Left ventricle myocardium inferior (tissue), 1 donor: ENCODE measurements around the gene WRNIP1. TPM values are rescaled to one million over a fixed set of nuclear protein-coding genes. Genes with fewer than 3 reads are reported as not detected.

ENCODE experiments used
- DNase-seq: peaks from one replicate; pipeline ENCODE4 v3.0.0-alpha.2; 2020
- H3K27ac ChIP-seq: fragments of 200-600 bp; replicated peaks from 2 replicates; pipeline ENCODE4 v1.8.0; 2021
- H3K27me3 ChIP-seq: fragments of 200-600 bp; 2 replicates; pipeline ENCODE4 v1.8.0; 2021; ENCODE audit warnings: low read depth
- H3K36me3 ChIP-seq: fragments of 200-600 bp; 2 replicates; pipeline ENCODE4 v1.8.0; 2021
- H3K4me1 ChIP-seq: fragments of 200-600 bp; 2 replicates; pipeline ENCODE4 v1.8.0; 2021
- H3K4me3 ChIP-seq: fragments of 200-600 bp; 2 replicates; pipeline ENCODE4 v1.8.0; 2021; ENCODE audit warnings: mild to moderate bottlenecking, moderate library complexity
- H3K9me3 ChIP-seq: fragments of 200-600 bp; replicated peaks from 2 replicates; pipeline ENCODE4 v1.8.0; 2021
- CTCF ChIP-seq: fragments of 200-600 bp; IDR thresholded peaks from 2 replicates; pipeline ENCODE4 v1.8.0; 2021; ENCODE audit warnings: antibody characterized with exemption, mild to moderate bottlenecking, borderline replicate concordance
- intact Hi-C: fragments of 100-400 bp; cut with micrococcal nuclease; formaldehyde crosslinking; loops from one replicate; pipeline ENCODE4 v1.11.0; 2022
- total RNA-seq: library from RNA; stranded (reverse); fragmentation: NEBNext Ultra II Directional; extraction: Animal tissue kit (Norgen Biotek cat#: 25700); gene quantifications from one replicate; pipeline ENCODE4 v1.2.1, GENCODE V29; 2021
- donor health status: DM: no; HTN: yes; CAD: no; lungs with severe emphysema.

The WRNIP1 gene
- total RNA-seq, 1 donor from 2014 or later, result 39.4 TPM

DNA sequence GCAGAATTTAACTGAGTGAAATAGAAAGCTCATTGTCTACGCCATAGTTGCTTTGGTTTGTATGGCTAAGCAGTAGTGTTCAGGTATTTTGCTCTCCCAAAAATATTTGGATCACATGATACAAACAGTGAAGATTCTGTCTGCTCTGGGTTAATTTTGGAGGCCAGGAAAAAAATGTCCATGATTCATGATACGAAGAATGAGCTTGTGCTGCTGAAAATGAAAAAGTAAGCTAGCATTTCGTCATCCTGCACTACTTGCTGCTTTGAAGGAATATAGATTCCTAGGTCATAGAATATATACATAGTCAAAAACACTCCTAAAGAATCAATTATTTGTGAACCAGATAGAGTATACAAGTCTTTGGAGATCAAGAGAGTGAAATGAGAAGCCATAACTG is 8.3 kb downstream of the WRNIP1 start:
- H3K27me3 ChIP-seq, result no peaks in the 10 kb centered on the region
- DNase-seq, result no peak
- TF ChIP-seq CTCF, result no peak
- H3K4me3 ChIP-seq, result no peak overlapping the region
- H3K4me1 ChIP-seq, result peaks cover 93% of the 10 kb centered on the region
- peaks cover 15% of the 10 kb centered on the region for H3K36me3 ChIP-seq
- intact Hi-C loops, result no loop called here
- H3K9me3 ChIP-seq, result no peaks in the 10 kb centered on the region
- H3K27ac ChIP-seq, result no peak overlapping the region

GRCh38 chr6:2775003-2775402 is 9.8 kb downstream of the WRNIP1 start:
- Histone ChIP-seq H3K27me3 (no peaks in the 10 kb centered on the region), H3K4me1 (peaks cover 88% of the 10 kb centered on the region), H3K36me3 (peaks cover 29% of the 10 kb centered on the region), H3K9me3 (no peaks in the 10 kb centered on the region), H3K27ac (no peak overlapping the region), H3K4me3 (no peak overlapping the region)
- TF ChIP-seq CTCF, result no peak
- intact Hi-C loops, result no loop called here
- DNase-seq, result no peak

DNA sequence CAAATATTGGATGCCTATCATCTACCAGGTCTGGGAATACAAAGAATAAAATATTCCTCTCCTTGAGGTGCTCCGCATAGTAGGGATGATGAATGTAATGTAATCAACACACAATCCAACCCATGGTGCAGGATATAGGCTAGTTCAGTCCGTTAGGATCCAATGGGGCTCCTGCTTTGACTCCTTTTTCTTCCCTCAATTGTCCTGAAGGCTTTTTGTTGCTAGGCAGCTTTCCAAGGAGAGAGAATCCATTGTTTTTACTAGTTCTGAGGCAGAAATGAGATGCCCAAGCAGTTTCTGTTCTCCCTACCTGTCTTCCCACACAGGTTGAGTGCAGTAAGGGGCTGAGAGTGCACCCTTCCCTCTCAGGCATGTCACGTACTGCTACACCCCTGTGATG is 12.1 kb downstream of the WRNIP1 start:
- Histone ChIP-seq H3K36me3 (peaks cover 42% of the 10 kb centered on the region), H3K4me3 (no peak overlapping the region), H3K27me3 (no peaks in the 10 kb centered on the region), H3K27ac (no peak overlapping the region), H3K4me1 (peaks cover 86% of the 10 kb centered on the region), H3K9me3 (no peaks in the 10 kb centered on the region)
- TF ChIP-seq CTCF, result no peak
- no peak for DNase-seq
- intact Hi-C loops, result no loop called here

DNA sequence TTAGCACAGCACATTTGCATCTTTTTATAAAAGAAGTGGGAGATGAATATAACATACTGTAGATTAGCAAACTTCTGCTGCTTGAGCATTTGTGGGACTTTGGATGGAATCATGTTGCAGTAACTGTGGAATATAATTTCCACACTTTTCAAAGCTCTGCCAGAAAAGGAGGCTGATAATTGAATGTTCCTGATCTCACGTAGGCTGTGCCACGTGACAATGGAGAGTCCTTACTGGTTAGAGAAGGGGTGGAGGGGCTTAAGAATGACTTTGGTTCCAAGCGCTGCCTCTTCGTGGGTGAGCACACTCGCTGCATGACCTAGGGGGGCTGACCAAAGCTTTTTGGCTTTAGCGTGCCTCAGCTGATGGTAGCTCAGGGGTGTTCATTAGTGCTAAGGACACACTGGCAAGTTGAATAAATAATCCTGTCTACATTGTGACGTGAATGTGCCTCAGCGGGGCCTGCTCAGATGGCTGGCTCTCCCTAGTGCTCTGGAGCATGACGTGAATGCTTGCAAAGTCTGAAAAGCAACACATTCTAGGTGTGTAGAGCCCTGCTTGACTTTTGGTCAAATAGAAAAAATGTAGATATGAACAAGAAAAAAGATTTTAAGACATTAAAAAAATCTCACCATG is 15.0 kb downstream of the WRNIP1 start:
- H3K36me3 ChIP-seq, result peaks cover 51% of the 10 kb centered on the region
- TF ChIP-seq CTCF, result no peak
- no peak overlapping the region for H3K4me3 ChIP-seq
- H3K4me1 ChIP-seq, result peaks cover 81% of the 10 kb centered on the region
- no peaks in the 10 kb centered on the region for H3K27me3 ChIP-seq
- intact Hi-C loops, result no loop called here
- H3K27ac ChIP-seq, result no peak overlapping the region
- H3K9me3 ChIP-seq, result no peaks in the 10 kb centered on the region
- no peak for DNase-seq

GRCh38 chr6:2781685-2782355 is 16.6 kb downstream of the WRNIP1 start:
- no peaks in the 10 kb centered on the region for H3K9me3 ChIP-seq
- intact Hi-C loops, result no loop called here
- no peak for DNase-seq
- no peak overlapping the region for H3K27ac ChIP-seq
- no peak overlapping the region for H3K4me3 ChIP-seq
- peaks cover 57% of the 10 kb centered on the region for H3K36me3 ChIP-seq
- no peak for TF ChIP-seq CTCF
- peaks cover 81% of the 10 kb centered on the region for H3K4me1 ChIP-seq
- no peaks in the 10 kb centered on the region for H3K27me3 ChIP-seq
